ENCODE measurements around the gene RPS3.

GRCh38 chr11:75430714-75431532 lies 31.6 kb downstream of the RPS3 start:
- TF ChIP-seq PATZ1 (CRISPR knock-in tag; IDR thresholded peaks at IDR 0.05; ENCODE audit: borderline replicate concordance): no peak
- TF ChIP-seq CREB5 (CRISPR knock-in tag; IDR thresholded peaks at IDR 0.05; ENCODE audit: low read depth): no peak
- no peak for TF ChIP-seq ZNF70 (CRISPR knock-in tag; IDR thresholded peaks at IDR 0.05)
- no peak for TF ChIP-seq TSHZ2 (CRISPR knock-in tag; IDR thresholded peaks at IDR 0.05)
